HG02884 (cell line): Measurements from ENCODE around the gene LPCAT1.

Source experiments
- ATAC-seq: cut with Tn5 transposase; IDR thresholded peaks from one replicate; pipeline ENCODE4 v1.9.1; 2021; ENCODE audit warnings: mild to moderate bottlenecking, moderate library complexity; ENCODE audit not compliant: unreplicated experiment

The LPCAT1 gene

GRCh38 chr5:1555011-1555807 lies 31.4 kb upstream of the LPCAT1 start:
- ATAC-seq = no peak

DNA sequence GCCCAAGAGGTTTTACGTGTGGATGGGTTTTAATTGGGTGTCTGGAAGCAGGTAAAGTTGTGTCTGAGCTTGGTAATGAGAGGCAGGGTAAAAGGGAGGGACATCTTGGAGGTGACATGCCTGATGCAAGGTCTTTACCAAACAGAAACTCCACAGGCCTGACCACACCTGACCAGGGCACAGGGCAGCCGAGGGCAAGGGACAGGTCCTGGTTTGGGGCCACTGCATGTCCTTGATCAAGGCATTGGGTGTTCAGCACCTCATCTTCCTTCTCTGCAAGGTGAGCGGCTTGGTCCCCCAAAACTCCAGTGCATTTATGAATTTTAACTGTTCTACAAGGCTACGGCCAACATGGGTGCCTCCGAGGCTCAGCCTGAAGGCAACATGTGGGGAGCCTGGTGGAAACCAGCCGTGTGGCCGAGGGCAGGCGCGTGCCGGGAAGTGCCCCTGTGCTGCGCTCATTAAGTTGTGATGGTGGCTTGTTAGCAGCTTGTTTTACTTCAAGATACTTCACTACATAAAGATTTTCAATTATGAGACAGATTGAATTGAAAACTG lies 30.7 kb upstream of the LPCAT1 start:
- ATAC-seq = no peak

GRCh38 chr5:1553539-1554409 lies 30.0 kb upstream of the LPCAT1 start:
- ATAC-seq = no peak

GRCh38 chr5:1552521-1553255 lies 28.9 kb upstream of the LPCAT1 start:
- no peak for ATAC-seq

DNA sequence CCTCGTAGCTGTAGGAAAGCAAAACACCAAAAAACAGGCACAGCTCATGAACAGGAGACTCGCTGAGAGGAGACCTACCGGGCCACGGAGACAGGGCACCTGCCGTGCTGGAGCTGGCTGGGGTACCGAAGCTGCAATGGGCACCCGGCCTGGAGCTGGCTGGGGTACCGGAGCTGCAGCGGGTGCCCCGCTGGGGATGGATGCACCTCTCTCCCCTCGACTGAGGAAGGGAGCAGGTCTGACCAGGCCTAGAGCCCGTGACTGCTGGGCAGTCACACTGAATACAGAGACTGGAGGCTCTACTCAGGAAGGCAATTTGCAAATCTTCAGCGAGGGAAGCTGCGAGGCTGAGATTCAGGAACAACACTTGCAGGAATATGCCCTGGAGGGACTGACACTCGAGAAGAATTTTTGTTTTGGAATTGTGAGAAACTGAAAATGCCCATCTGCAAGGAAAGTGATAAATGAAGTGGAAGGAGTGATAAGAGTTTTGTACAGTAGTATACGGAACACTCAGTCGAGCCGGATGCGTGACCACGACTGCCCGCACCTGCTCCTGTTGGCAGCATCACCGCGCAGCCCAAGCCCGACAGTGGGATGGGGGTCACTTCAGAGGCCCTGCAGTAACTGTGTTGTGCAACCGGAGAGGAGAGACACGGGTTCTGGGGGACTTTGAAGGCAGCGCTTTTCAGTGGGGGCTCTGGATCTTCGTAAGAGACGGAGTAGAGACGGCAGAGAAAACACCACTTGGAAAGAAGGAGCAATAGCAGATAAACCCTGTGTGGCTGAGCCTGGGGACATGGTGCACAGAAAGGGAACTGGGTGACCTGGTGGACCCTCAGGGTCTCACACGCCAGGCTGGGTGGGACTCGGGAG lies 27.9 kb upstream of the LPCAT1 start:
- ATAC-seq = no peak

GRCh38 chr5:1550287-1551076 lies 26.7 kb upstream of the LPCAT1 start:
- no peak for ATAC-seq

- ATAC-seq = no peak
These were observed 25.8 kb upstream of the LPCAT1 start for GRCh38 chr5:1549475-1550030.

GRCh38 chr5:1548702-1549474 lies 25.1 kb upstream of the LPCAT1 start:
- ATAC-seq = no peak

DNA sequence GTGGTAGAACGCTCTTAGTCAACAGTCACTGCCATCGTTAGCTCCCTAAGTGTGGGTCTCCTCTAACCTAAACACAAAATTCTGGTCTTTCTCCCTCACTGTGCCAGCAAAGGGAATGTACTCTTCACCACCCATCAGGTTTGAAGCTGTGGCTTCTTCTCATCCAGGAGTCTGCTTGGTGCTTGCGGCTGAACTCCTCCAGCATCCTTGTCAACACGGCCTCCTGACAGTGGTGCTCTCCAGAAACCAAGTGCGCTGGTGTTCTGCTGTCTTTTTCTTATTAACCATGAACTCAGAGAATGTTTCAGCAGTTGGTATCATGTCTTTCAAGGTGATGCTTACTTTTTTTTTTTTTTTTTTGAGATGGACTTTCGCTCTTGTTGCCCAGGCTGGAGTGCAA lies 23.9 kb upstream of the LPCAT1 start:
- ATAC-seq = no peak

GRCh38 chr5:1547236-1547635 lies 23.5 kb upstream of the LPCAT1 start:
- ATAC-seq = no peak

DNA sequence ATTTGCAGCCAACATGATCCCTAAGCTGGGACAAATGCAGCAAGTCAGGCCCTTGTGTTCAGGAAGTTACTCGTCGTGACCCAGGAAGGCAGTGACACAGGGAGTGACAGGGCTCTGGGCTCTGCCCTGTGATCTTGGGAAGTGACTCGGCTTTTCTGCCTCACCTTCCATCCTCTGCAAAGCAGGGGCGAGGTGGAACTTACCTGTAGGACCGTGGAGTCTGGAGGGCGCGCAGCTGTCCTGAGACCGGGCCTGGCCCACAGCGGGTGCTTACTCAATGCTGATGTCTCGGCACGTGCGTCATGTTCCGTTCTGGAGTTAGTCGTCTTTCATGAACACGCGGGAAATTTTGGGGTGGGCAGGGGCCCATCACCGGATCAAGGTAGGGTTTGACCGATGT lies 22.8 kb upstream of the LPCAT1 start:
- ATAC-seq = no peak

DNA sequence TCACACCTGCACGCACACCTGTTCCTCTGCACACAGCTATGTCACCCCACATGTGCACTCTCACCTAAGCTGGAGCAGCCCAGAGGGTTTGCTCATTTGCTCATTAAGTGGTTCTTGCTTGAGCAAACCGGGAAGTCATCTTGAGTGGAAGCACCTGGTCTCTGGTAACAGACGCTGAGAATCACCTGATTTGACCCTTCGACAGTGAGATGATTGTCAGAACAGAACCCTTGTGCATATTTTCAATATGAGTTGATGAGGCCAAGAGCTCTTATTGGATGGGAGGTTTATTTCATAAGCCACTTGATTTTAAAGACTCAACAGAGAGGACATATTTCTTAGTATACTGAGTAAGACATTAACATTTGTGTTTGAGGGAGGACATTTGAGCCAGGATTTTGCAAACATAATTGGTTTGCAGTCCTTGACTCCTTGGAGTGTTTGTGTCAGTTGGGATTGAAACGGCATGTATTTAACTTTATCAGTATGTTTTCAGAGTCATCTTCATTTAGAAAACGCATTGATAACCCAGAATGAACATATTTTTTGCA lies 22.1 kb upstream of the LPCAT1 start:
- ATAC-seq = no peak

- no peak for ATAC-seq
These were observed 21.5 kb upstream of the LPCAT1 start for GRCh38 chr5:1545126-1545804.

GRCh38 chr5:1544294-1544961 lies 20.7 kb upstream of the LPCAT1 start:
- no peak for ATAC-seq

- ATAC-seq = no peak
These were observed 19.9 kb upstream of the LPCAT1 start for GRCh38 chr5:1543398-1544293.

GRCh38 chr5:1542781-1543180 lies 19.0 kb upstream of the LPCAT1 start:
- ATAC-seq = no peak
